Suprapubic skin (tissue), 4 donors: ENCODE results near the gene VDAC1. TPM values are rescaled to one million over a fixed set of nuclear protein-coding genes. Genes with fewer than 3 reads are reported as not detected.

Experiments used
- DNase-seq, 2 donors: peaks; one replicate each; pipeline ENCODE4 v3.0.0-alpha.2; 2019; ENCODE audit warnings: low spot score in 2 of 2
- H3K27ac ChIP-seq: fragments of 200-600 bp; sonication (generic); one replicate; pipeline ENCODE4 v1.5.1; 2019
- H3K27me3 ChIP-seq: fragments of 200-600 bp; sonication (generic); one replicate; pipeline ENCODE4 v1.5.1; 2019
- H3K36me3 ChIP-seq: fragments of 200-600 bp; sonication (generic); one replicate; pipeline ENCODE4 v1.5.1; 2019
- H3K4me1 ChIP-seq: fragments of 200-600 bp; sonication (generic); one replicate; pipeline ENCODE4 v1.5.1; 2019
- H3K4me3 ChIP-seq: fragments of 200-600 bp; sonication (generic); one replicate; pipeline ENCODE4 v1.5.1; 2019; ENCODE audit warnings: mild to moderate bottlenecking
- H3K9me3 ChIP-seq: fragments of 200-600 bp; sonication (generic); one replicate; pipeline ENCODE4 v1.5.1; 2019
- CTCF ChIP-seq, 2 donors: fragments of 200-600 bp in 1 of 2; fragments of 450-650 bp in 1 of 2; sonication (generic) in 1 of 2; IDR thresholded peaks; one replicate each; pipeline ENCODE4 v1.5.1; 2016 to 2019; ENCODE audit warnings: antibody characterized with exemption in 2 of 2, mild to moderate bottlenecking in 1 of 2, moderate library complexity in 1 of 2
- EP300 ChIP-seq: sonication (generic); formaldehyde crosslinking; IDR thresholded peaks from one replicate; pipeline ENCODE4 v1.6.1; 2017; ENCODE audit warnings: antibody characterized with exemption
- POLR2A ChIP-seq, 2 donors: fragments of 450-650 bp; IDR thresholded peaks; one replicate each; pipeline ENCODE4 v1.6.1; 2017; ENCODE audit warnings: antibody characterized with exemption in 2 of 2, mild to moderate bottlenecking in 2 of 2, moderate library complexity in 2 of 2
- POLR2AphosphoS5 ChIP-seq, 3 donors: sonication (generic); formaldehyde crosslinking; IDR thresholded peaks; one replicate each; pipeline ENCODE4 v1.6.1; 2017; ENCODE audit warnings: antibody characterized with exemption in 3 of 3
- WGBS: methylation state at CpG from one replicate; pipeline ENCODE4 v1.1.5; 2018; 5-methylcytosine and 5-hydroxymethylcytosine counted together
- total RNA-seq, 4 donors: library from RNA; depleted of rRNA; stranded (reverse); fragments of >200 nt; gene quantifications; one replicate each; pipeline ENCODE4 v1.1.0, GENCODE V29; 2016

VDAC1 gene
- total RNA-seq, 4 donors from 2014 or later, result 106 to 194 (median 162) TPM

GRCh38 chr5:133967124-133967523 lies 37.7 kb downstream of the VDAC1 start:
- Histone ChIP-seq H3K4me1 (peaks cover 25% of the 10 kb centered on the region), H3K27me3 (no peaks in the 10 kb centered on the region), H3K36me3 (peaks cover 3% of the 10 kb centered on the region), H3K9me3 (no peaks in the 10 kb centered on the region), H3K27ac (no peak overlapping the region), H3K4me3 (peak overlapping the region; percentile 88)
- no peak for DNase-seq
- WGBS, result 59% methylated on average over 5 of the region's 5 CpGs
- no peak for TF ChIP-seq EP300
- TF ChIP-seq POLR2AphosphoS5 (IDR thresholded peaks at IDR 0.05), result no peak
- no peak for TF ChIP-seq CTCF (IDR thresholded peaks at IDR 0.05)
- no peak for TF ChIP-seq POLR2A (IDR thresholded peaks at IDR 0.05)

- 97% methylated on average over 10 of the region's 10 CpGs for WGBS
- no peak for TF ChIP-seq POLR2AphosphoS5 (IDR thresholded peaks at IDR 0.05)
- no peak for TF ChIP-seq CTCF (IDR thresholded peaks at IDR 0.05)
- TF ChIP-seq POLR2A (IDR thresholded peaks at IDR 0.05), result no peak
- no peak for TF ChIP-seq EP300
- H3K4me1 ChIP-seq, result peaks cover 25% of the 10 kb centered on the region
- DNase-seq, result no peak
- H3K27me3 ChIP-seq, result no peaks in the 10 kb centered on the region
- H3K9me3 ChIP-seq, result no peaks in the 10 kb centered on the region
- H3K27ac ChIP-seq, result no peak overlapping the region
- H3K36me3 ChIP-seq, result peaks cover 2% of the 10 kb centered on the region
- H3K4me3 ChIP-seq, result no peak overlapping the region
Observed at GRCh38 chr5:133966090-133966489, 38.7 kb downstream of the VDAC1 start.

GRCh38 chr5:133963493-133964128 lies 41.2 kb downstream of the VDAC1 start:
- no peak for DNase-seq
- TF ChIP-seq POLR2A (IDR thresholded peaks at IDR 0.05), result no peak
- TF ChIP-seq POLR2AphosphoS5 (IDR thresholded peaks at IDR 0.05), result no peak
- no peak for TF ChIP-seq CTCF (IDR thresholded peaks at IDR 0.05)
- no peak for TF ChIP-seq EP300
- Histone ChIP-seq H3K9me3 (no peaks in the 10 kb centered on the region), H3K36me3 (peaks cover 10% of the 10 kb centered on the region), H3K27ac (no peak overlapping the region), H3K27me3 (no peaks in the 10 kb centered on the region), H3K4me1 (peaks cover 15% of the 10 kb centered on the region), H3K4me3 (no peak overlapping the region)
- WGBS, result 99% methylated on average over 2 of the region's 2 CpGs

GRCh38 chr5:133962801-133963476 lies 41.8 kb downstream of the VDAC1 start:
- H3K4me1 ChIP-seq, result peaks cover 15% of the 10 kb centered on the region

More at GRCh38 chr5:133962801-133963476, 41.8 kb downstream of the VDAC1 start:
- Histone ChIP-seq H3K27ac (no peak overlapping the region), H3K4me3 (no peak overlapping the region), H3K36me3 (peaks cover 13% of the 10 kb centered on the region), H3K9me3 (no peaks in the 10 kb centered on the region), H3K27me3 (no peaks in the 10 kb centered on the region)
- no peak for TF ChIP-seq CTCF (IDR thresholded peaks at IDR 0.05)
- DNase-seq, result no peak
- 58% methylated on average over 2 of the region's 2 CpGs for WGBS
